HG02571 (cell line): ENCODE results near the gene KLF1.
"Not testable (repeated sequence)": the region's sequence is repeated elsewhere in the genome, so short reads cannot be mapped to it uniquely, and the experiment has no call there.

Source experiments
- ATAC-seq: cut with Tn5 transposase; IDR thresholded peaks from one replicate; pipeline ENCODE4 v1.9.1; 2021; ENCODE audit warnings: mild to moderate bottlenecking, moderate library complexity; ENCODE audit not compliant: unreplicated experiment

Gene KLF1

GRCh38 chr19:12886969-12887747 is at the start of gene KLF1:
Gene KLF1, minus strand, starts transcription at chr19:12887201. Its CDS starts 61 bp downstream, at chr19:12887140.
- ATAC-seq, result no peak

DNA sequence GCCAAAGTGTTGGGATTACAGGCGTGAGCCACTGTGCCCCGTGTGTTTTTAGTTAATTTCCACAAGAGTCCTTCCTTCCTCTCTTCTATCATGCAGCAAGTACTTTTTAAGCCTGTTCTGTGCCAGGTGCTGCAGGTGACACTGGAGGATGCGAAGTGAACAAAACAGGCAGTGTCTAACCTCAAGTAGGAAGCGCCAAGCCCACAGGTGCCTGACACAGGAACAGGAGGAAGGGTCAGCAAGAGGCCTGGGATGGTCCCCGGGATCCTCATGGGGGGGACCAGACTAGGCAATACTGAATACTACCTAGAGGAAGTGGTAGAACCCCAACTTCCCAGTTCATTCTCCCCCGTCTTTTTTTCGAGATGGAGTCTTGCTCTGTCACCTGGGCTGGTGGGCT is 49.6 kb upstream of the KLF1 start:
- ATAC-seq, result no peak

DNA sequence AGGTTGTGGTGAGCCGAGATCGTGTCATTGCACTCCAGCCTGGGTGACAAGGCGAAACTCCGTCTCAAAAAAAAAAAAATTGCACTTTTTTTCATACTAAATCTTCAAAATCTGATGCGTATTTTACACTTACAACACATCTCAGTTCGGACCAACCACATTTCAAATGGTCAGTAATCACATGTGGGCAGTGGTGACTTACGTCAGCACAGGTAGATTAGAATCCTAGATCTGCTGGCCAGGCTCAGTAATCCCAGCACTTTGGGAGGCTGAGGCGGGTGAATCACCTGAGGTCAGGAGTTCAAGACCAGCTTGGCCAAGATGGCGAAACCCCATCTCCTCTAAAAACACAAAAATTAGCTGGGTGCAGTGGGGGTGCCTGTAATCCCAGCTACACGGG is 48.1 kb upstream of the KLF1 start:
- no peak for ATAC-seq

- ATAC-seq, result no peak
Observed at GRCh38 chr19:12933287-12934072, 46.5 kb upstream of the KLF1 start, which contains the start of gene FARSA. Gene FARSA, minus strand, starts transcription at chr19:12933711. Its CDS starts 15 bp downstream, at chr19:12933696.

- no peak for ATAC-seq
Observed at GRCh38 chr19:12932392-12933286, 45.6 kb upstream of the KLF1 start.

DNA sequence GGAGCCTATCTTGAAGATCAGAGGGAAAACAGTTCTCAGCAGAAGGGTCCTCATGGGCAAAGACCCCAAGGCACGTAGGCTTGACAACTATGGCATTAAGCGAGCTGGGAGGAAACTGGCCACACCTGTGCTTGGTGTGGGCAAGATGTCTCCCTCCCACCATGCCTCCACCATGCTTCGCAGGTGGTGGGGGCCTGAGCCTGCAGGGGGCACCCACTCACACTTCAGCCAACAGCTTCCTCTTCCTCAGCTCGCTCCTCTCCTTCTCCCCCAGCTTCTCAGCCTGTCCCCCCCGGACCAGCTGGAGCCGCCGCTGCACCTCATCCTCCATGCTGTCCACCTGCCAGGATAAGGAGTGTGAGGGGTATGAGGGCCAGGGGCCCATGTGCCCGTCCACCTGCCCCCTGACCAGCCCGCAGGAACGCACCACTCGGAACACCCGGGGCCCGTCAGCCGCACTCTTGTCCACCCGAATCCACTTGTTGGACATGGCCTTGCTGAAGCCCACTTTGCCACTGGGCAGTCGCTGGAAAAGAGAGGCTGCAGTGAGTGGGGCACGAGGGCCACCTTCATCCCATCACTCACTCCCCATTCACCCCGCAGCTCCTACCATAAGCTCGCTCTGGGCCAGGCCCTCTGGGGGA is 43.1 kb upstream of the KLF1 start:
- no peak for ATAC-seq

GRCh38 chr19:12924621-12925310 is 37.8 kb upstream of the KLF1 start:
- ATAC-seq, result no peak

GRCh38 chr19:12922959-12923358 is 36.0 kb upstream of the KLF1 start:
- ATAC-seq, result no peak

GRCh38 chr19:12921047-12921446 is 34.0 kb upstream of the KLF1 start:
- ATAC-seq, result no peak

DNA sequence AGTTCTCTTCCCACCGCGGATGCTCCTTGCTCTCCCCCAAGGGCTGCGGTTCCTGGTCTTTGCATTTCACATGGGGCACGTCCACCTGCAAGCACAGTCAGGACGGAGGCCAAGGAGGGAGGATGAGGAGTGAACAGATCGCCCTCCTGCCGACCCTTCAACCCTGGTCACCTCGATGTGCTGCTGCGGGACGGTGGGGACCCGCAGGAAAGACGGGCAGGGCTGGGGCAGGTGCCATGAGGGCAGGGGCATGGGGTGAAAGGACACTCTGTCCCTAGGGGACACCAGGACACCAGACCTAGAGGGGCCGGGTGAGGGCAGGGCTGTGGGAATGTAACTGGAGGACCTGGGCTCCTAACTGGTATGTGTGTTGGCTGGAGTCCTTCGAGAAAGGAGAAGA is 31.3 kb upstream of the KLF1 start:
- ATAC-seq, result no peak

DNA sequence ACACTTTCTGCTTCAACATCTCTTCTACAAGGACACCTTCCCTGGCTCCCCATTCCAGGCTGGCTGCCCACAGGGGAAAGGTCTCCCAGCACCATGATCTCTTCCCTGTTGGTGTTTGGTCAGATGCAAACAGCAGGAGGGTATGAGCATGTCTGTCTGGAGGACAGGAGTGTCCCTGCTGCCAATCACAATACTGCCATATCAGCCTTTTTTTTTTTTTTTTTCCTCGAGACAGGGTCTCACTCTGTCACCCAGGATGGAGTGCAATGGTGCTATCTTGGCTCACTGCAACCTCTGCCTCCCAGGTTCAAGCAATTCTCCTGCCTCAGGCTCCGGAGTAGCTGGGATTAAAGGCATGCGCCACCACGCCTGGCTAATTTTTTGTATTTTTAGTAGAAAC is 28.9 kb upstream of the KLF1 start:
- ATAC-seq, result not testable (repeated sequence)

GRCh38 chr19:12913851-12914690 is 27.1 kb upstream of the KLF1 start:
- no peak for ATAC-seq

DNA sequence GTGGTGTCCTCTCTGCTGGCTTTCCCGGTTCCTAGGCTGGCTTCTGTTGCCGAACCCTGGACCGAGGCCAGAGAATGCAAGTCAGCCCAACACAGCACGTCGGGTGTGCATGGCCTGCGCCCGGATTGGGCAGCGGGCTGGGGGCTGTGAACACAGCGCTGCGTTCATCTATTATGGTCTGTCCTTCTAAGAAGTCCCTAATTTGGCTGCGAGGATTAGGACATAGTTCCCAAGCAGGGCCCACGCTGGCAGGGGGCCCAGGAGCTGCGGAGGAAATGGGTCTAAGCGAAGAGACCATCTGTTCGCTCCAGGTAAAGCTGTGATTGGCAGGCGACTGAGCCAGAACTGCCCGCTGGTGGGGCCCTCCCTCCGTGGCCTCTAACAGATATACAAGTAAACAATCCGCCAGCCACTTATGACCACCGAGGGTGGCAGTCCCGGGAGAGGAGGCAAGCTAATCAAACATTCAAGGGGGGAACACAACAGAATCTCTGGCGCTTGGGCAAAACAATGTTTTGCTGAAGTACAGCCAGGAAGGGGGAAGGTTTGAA is 26.1 kb upstream of the KLF1 start:
- no peak for ATAC-seq

DNA sequence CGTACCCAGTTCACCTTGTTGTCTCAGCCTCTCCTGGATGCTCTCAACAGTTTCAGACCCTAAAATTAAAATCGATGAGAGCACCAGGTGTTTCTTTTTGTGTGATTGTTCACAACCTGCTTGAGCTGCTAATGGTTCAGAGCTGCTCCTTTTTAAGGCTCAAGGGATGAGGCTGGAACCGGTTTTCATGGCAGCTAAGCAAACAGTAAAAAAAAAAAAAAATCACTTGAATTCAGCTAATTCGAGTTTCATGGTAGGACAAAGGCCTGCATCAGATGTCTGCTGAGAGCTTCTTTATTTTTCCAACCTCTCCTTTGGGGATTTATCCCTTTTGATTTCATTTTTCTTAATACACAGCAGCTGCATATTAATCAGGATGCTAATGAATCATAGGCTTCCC is 25.6 kb upstream of the KLF1 start:
- ATAC-seq, result no peak

DNA sequence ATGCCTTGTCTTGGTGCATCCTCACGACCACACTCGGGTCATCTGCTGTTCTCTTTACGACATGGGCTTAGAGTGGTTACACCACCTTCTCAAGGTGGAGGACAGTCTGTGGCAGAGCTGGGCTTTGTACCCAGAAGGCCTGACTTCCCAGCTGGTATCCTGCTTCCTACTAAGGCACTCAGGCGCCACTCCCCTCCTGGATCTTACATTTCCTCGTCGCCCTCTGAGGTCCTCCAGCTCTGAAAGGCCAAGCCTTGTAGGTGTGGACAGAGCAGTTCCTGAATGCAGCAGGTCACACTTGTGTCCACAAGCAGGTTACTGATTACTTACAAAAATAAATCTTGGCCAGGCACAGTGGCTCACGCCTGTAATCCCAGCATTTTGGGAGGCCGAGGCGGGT is 20.2 kb upstream of the KLF1 start:
- ATAC-seq, result no peak

DNA sequence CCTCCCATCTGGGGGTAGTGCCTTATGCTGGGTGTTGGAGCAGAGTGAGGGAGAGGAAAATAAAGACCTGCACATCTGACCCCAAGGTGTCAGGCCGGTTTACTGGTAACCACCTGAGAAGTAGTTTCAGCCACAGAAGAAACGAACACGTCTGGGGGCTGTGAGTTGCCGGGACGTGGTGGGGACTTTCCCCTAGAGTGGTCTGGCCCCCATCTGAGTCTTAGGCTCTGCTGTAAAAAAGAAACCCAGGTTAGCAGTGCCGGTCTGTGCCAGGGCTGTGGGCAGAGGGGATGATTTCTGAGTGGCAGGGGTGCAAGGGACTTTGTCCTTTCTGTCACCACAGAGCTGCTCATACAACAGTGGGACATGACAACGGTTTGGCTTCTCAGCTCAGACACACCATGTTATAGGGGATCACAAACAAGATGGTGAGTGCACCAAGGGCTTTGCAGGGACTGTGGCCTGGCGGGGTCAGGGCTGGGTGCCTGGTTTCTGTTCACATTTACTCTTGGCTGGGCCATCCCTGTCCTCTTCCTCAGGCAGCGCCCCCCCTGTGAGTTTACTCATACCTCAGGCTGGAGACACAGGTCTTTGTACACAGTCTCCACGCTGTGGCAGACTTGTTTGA is 13.0 kb upstream of the KLF1 start:
- ATAC-seq, result peak; percentile 76

- ATAC-seq, result no peak
Observed at GRCh38 chr19:12896460-12896859, 9.5 kb upstream of the KLF1 start.

GRCh38 chr19:12893582-12893981 is 6.6 kb upstream of the KLF1 start:
- no peak for ATAC-seq
